Gastroesophageal sphincter (tissue), 3 donors: ENCODE data around the gene ADAMTS17.

Source experiments
- POLR2A ChIP-seq, 2 donors: fragments of 450-650 bp; IDR thresholded peaks; one replicate each; pipeline ENCODE4 v1.6.1; 2017; ENCODE audit warnings: antibody characterized with exemption in 2 of 2, mild to moderate bottlenecking in 2 of 2, moderate library complexity in 1 of 2
- TF ChIP-seq, protein P1 (sequence below), 4 experiments: fragments of 200-600 bp in 2 of 4; fragments of 450-650 bp in 2 of 4; sonication (generic) in 1 of 4; IDR thresholded peaks; one replicate each; pipeline ENCODE4 v1.5.1; 2017 to 2019; ENCODE audit warnings: antibody characterized with exemption in 4 of 4, mild to moderate bottlenecking in 2 of 4, moderate library complexity in 2 of 4

DNA sequence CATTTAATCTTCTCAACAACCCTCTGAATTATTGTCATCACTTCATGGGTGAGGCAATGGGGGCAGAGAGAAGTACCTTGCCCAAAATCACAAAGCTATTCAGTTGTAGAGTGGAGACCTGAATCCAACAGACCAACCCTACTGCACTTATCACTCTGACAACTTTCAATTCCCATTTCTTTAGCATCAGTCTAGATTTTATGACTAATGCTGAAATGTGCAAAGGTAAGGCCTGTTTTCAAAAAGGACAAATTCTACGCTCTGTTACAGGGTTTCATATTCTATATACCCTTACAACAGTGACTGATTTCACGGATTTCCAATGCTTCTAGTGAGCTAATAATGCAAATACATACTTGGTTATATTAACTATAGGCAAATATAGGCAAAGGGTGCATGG is 286.0 kb downstream of the ADAMTS17 start:
- no peak for TF ChIP-seq POLR2A (IDR thresholded peaks at IDR 0.05)
- TF ChIP-seq, protein P1, sequence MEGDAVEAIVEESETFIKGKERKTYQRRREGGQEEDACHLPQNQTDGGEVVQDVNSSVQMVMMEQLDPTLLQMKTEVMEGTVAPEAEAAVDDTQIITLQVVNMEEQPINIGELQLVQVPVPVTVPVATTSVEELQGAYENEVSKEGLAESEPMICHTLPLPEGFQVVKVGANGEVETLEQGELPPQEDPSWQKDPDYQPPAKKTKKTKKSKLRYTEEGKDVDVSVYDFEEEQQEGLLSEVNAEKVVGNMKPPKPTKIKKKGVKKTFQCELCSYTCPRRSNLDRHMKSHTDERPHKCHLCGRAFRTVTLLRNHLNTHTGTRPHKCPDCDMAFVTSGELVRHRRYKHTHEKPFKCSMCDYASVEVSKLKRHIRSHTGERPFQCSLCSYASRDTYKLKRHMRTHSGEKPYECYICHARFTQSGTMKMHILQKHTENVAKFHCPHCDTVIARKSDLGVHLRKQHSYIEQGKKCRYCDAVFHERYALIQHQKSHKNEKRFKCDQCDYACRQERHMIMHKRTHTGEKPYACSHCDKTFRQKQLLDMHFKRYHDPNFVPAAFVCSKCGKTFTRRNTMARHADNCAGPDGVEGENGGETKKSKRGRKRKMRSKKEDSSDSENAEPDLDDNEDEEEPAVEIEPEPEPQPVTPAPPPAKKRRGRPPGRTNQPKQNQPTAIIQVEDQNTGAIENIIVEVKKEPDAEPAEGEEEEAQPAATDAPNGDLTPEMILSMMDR (IDR thresholded peaks at IDR 0.05): no peak
